ENCODE data around the gene SEMA5B.
A peak's percentile ranks its signal among the peaks of the same experiment; 100 is the strongest.

SEMA5B gene

DNA sequence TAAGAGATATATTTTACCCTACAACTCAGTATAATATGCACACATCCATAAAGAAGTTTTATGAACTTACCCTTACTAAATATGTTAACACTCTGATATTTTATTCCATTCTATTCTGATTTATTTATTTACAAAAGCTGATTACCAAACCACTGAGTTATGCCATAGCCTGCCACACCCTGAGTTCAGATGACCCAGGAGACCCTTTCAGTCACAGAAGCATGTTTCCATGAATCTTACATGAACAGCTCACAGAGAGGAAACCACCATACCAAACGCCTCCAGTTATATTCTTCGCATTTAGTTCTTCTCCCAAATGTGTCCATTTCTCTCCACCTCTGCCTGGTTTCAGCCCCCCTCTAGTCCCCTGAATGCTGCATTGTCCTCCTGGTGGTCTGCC lies 103.5 kb downstream of the SEMA5B start:
- no peak for DNase-seq (ENCODE audit: low spot score)

DNA sequence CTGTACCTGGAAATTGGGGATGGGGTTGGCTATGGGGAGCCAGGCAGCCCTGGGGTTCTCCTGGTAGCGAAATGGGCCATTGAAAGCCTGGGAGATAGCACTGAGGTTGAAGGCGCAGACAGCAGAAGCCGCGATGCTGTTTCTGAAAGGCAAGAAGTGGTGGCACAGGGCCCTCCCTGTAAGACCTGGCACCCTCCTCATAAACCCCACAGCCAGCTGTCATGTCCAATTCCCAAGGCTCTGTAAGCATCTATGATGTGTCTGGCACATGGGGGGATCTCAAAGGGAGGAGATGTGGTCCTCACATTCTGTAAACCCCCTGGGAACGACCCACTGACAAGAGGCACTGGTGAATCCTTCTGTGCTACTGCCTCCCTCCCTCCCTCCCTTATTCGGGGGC lies 104.0 kb downstream of the SEMA5B start:
- DNase-seq (ENCODE audit: low spot score) = no peak

DNA sequence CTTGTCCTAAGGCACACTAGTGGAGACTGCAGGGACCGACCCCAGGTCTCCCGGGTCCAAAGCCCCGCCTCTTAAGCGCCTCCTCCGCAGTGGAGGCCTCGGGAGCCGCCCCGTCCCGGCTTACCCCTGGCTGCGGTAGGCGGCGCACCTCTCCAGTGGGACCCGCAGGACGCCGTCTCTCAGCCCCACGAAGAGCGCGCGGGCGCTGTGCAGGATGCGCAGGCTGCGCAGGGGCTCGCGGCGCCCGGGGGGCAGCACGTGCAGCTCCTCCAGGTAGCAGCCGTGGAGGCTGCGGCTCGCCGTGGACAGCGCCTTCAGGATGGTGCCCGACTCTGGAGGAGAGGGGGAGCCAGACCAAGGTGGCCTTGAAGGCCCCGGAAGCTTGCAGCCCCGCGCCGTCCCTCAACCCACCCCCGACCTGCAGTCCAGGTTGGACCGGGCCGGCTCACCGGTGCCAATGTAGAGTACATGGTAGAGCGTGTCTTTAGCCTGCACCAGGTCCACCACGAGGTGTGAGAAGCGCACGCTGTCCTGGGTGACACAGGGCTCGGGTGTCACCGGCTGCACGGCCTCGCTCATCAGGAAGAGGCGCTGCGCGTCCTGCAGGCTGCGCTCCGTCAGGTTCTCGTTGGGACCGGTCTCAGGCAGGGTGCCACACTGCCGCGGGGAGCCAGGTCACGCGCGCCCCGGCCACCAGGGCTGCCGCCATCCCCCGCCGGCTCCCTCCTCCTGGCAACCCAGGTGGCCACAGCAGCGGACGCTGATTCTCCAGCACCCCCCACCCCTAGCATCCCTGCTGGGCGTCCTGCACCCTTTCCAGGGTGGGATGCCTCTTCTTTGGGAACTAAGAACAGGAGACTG lies 105.5 kb downstream of the SEMA5B start:
- no peak for DNase-seq (ENCODE audit: low spot score)

DNA sequence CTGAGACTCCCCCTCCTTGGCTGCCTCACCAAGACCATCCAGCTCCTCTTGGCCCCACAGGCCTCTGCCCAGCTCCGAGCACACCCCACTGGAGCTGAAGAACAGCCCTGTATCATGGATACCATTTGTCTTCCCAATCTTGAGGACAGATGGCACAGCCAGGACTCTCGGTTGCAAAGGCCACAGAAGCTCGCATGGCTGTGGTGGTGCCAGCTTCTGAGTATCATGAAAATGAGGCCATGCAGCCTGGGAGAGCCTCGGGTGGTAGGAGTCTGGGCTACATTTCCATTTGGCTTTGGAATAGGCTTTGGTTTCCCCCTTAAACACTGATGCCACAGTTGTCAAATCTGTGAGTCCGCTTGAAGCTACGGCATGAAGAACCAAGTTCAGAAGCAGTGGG lies 106.6 kb downstream of the SEMA5B start:
- no peak for DNase-seq (ENCODE audit: low spot score)

DNA sequence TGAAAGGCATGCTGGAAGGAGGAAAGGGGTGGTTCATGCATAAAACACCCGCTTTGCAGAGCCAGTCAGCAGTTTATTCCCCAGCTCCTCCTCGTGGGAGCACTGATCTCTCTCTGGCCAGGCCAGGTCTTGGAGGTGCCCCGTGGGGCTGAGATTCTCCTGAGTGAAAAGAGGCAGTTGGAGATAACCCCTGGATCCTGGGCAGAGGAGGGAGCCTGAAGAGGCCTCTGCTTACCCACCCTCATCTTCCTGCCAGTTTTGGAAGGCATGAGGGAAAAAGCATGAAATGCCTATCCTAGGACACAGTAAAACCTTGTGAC lies 108.3 kb downstream of the SEMA5B start:
- no peak for DNase-seq (ENCODE audit: low spot score)

DNA sequence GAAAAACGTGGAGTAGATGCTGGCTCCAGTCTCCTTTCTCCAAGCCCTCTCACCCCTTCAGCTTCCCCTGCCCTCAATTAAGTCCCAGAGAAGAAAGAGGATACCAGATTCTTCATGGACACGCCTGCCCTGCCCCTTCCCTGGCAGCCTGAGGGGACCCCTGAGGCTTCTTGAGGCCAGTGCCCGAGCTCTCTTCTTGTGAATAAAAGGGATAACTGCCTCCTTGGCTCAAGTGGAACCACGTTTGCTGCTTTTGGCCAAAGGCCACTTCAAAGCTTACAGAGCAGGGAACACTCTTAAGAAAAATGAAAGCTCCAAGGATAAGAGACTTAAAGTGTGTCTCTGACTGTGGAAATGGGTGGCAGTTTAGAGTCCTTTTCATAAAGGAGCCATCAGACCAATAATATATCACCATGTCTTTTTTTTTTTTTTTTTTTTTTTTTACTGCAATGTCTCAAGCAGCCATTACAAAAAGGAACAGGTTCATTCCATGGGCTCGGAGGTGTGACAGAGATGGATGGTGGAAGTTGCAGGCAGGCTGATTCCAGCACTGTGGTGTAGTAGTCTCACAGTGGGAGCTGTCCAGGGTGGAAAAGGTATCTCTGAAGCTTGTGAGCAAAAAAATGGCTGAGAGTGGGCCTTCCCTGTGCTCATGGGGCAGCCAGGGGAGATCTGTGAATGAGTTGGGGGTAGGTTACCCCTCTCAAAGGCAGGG lies 108.8 kb downstream of the SEMA5B start:
- DNase-seq (ENCODE audit: low spot score) = peak; percentile 48

DNA sequence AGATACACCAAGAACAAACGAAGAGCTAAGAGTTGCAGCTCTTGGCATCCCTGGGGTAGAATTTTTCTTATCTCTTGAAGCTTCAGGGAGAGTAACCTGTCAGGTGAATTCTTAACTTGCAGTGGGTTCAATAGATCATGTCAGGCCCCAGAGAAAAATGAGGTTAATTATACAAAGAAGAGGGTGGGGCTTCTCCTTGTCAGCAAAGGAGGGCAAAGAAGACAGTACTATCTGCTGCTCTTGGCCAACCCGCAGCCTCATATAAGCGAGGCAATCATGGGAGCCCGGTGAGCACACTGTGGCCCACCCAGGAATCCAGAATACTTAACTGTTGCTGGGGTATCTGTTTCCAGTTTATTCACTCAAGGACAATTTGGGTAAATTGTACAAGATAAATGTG lies 110.2 kb downstream of the SEMA5B start:
- DNase-seq (ENCODE audit: low spot score) = no peak

DNA sequence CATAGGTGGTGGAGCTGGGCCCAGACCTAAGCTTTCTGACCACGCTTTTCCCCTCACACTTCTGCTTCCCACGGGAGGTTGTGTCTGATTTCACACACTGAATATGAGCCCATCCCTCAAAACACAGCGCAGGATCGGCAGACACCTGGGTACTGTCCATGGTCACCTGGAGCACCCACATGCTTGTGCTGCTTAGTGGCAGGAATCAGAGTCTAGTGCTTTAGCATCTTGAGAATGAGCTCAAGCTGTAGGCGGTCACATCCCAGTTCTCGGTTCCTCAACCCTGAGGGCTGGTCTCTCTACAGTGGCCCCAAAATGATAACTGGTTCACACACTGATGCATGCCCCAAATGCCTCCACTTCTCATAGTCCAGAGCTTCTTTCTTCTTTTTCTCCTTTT lies 111.0 kb downstream of the SEMA5B start:
- DNase-seq (ENCODE audit: low spot score) = no peak

DNA sequence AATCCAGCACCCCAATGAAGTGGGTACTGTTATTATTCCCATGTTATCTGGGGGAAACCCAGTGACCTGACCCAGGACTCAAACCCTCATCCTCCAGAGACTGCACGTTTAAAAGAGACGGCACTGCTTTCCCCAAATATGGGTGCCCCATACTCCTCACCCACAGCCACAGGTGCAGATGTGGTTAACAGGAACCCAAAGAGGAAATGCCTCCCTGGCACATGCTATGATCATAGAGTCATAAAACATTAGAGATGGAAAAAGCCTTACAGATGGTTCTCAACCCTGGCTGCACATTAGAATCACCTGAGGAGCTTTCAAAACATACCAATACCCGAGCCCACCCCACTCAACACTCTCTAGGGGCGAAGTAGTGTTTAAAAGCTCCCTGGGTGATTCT lies 111.5 kb downstream of the SEMA5B start:
- no peak for DNase-seq (ENCODE audit: low spot score)

DNA sequence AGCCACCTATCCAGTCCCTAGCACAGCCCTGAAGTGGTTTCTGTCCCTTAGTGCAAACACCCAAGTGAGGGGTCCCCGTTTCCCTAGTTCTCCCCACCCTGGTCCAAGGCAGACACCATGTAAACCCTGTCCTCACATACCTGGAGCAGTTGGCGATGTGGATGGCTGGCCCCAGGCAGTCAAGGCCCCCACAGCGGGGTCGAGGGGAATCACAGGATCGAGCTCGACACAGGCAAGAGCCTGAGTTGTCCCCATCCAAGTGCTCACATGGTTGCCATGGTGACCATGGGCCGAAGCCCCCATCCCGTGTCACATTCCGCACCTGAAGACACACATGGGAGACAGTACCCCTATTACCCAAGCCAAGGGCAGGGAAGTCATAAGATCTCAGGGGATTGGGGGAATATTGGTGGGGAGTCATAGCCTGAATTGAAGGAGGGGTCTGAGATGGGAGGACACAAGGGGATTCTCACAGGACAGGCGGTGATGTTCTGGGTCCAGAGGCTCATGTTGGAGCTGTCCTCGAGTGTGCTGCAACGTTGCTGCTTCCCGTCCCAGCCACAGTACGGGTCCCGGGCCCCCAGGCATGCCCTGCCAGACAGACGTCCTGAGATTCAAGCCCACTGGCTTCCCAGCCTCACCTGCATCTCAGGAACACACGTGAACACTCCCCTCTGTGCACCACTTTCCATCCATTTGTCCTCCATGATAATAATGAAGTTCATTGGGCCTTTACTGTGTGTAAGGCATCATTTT lies 112.1 kb downstream of the SEMA5B start:
- no peak for DNase-seq (ENCODE audit: low spot score)

DNA sequence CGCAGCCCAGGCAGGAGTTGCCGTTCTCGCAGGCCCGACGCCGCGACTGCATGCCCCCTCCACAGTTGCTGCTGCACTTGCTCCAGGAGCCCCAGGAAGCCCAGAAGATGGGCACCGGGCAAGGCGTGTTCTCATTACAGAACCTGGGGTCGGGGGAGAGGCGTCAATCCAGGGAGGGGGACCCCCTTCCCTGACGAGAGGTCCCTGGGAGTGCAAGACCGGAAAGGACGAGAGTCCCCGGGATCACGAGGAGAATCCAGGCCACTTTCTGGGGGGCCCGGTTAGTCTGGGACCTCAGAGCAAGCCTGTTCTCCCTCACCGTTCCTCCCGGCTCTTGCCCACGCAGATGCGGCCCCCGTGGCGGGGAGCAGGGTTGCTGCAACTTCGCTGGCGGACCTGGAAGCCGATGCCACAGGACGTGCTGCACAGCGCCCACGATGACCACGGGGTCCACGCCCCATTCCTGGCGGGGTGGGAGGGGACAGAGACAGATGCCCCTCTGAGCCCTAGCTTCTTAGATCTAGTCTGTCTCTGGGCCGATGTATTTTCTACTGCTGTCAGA lies 113.9 kb downstream of the SEMA5B start:
- DNase-seq (ENCODE audit: low spot score) = peak; percentile 10

DNA sequence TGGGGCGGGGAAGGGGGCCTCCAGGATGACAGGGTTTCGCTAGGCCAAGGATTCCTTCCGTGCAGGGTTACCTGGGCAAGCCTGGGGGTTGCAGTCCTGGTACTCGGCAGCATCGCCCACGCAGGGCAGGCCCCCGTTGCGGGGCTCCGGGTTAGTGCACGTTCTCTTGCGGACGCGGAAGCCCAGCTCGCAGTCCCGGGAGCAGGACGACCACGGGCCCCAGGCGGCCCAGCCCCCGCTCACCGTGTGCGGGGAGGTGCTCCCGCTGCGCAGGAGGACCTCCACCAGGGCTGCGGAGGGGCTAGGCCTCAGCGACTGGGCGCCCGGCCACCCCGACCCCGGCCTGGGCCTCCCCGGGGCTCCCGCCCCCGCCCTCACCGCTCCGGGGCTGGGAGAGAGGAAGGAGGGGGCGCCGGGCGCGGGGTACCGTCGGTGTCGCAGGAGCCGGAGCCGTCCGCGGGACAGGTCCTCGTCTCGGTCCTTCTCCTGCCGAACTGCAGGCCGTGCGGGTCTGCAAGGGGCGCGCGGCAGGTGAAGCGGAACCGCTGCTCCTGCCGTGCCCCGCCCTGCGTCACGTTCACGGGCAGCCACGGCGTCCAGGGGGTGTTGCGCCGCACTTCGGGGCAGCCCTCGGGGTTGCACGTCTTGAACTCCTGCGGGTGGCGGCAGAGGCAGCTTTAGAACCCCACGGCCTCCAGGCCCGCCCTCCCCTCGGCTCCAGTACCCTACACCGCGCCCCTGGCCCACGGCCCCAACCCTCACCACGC lies 114.6 kb downstream of the SEMA5B start:
- no peak for DNase-seq (ENCODE audit: low spot score)

DNA sequence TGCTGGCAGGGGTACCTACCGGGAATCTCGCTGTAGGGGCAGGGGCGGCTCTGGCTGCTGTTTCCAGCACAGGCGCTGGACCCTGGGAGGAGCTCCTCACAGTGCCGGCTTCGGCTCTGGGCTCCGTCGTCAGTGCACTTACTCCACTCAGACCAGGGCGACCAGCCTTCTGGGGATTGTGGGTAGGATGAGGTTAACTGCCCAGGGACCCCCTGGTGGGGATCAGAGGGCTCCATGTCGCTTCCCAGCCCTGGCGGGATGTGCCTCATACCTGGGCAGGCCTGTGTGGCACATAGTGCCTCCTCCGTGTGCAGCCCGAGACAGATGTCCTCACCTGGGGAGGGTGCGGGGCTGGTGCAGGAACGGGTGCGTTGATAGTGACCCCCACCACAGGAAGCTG lies 115.7 kb downstream of the SEMA5B start:
- DNase-seq (ENCODE audit: low spot score) = no peak

DNA sequence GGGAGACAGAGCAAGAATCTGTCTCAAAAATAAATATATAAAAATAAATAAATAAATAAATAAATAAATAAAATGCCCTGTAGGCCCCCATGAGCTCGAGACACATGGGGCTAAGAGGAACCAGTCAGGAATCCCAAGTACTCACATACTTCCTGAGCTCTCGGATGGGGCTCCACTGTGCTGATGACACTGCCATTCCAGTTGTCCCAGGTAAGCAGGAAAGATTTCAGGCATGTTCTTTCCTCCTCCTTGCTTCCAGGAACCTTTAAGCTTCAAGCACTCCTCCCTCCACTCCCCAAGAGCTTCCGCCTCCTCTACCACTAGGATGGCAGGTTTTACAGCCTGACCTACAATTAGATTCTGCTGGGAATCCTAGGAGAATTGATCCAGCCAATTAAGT lies 119.3 kb downstream of the SEMA5B start:
- no peak for DNase-seq (ENCODE audit: low spot score)

DNA sequence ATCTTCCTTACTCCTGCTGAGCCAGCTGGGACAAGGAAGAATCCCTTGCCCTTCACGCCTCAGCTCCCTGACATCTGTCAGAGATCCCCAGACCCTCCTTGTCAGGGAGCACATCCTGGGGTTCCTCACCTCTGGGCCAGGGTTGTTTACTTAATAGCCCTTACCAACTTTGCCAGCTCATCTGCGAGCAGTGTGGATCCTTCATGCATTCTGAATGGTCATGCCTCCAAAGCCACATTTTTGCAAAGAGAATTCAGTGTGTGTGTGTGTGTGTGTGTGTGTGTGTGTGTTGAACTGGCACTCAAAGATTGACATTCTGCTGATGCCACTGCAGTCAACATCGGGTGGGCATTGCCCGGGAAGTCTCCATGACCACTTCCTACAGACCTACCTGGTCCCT lies 120.1 kb downstream of the SEMA5B start:
- no peak for DNase-seq (ENCODE audit: low spot score)

DNA sequence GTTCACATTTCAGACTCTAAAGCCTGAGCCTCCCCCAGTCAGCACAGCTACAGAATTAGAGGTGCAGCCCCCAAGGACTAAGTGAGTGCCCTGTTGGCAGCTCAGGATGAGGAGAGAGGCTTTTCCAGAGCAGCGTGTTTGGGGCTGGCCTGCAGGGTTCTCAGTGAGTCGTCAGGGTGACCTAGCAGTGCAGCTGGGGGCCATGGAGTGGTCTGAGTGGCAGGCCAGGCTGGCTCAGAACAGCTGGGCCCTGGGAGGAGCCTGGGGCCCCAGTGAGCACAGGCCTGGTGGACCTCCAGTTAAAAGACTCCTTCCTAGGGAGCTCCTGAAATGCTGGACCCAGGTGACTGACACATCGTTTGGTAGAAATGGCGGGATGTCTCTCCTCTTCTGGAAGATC lies 124.4 kb downstream of the SEMA5B start:
- no peak for DNase-seq (ENCODE audit: low spot score)

DNA sequence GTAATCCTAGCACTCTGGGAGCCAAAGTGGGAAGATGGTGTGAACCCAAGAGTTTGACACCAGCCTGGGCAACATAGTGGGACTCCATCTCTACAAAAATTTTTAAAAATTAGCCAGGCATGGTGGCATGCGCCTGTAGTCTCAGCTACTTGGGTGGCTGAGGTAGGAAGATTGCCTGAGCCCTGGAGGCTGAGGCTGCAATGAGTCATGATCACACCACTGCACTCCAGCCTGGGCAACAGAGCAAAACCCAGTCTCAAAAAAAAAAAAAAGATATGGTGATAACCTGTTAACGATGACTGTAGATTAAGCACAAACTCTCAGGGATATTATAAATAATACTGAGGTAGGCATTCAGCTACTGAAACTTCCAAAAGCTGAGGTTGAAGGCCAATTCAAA lies 125.2 kb downstream of the SEMA5B start:
- DNase-seq (ENCODE audit: low spot score) = no peak

DNA sequence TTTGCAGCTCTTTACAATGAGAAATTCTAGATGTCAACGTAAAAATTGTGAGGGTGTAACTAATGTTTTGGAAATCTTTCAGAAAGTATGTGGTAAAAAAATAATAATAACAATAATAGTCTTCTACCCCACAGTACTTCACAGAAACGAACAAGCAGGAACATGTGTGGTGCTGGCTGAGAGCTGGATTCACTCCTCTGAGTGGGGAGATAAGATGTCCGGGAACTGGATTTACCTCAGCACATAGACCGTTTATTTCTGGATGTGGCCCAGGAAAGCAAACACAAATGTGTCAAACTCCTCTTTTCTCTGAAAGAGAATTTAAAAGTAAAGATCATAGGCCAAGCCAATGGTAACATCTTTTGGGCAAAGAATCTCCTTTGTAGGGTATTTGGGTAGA lies 129.3 kb downstream of the SEMA5B start:
- no peak for DNase-seq (ENCODE audit: low spot score)

DNA sequence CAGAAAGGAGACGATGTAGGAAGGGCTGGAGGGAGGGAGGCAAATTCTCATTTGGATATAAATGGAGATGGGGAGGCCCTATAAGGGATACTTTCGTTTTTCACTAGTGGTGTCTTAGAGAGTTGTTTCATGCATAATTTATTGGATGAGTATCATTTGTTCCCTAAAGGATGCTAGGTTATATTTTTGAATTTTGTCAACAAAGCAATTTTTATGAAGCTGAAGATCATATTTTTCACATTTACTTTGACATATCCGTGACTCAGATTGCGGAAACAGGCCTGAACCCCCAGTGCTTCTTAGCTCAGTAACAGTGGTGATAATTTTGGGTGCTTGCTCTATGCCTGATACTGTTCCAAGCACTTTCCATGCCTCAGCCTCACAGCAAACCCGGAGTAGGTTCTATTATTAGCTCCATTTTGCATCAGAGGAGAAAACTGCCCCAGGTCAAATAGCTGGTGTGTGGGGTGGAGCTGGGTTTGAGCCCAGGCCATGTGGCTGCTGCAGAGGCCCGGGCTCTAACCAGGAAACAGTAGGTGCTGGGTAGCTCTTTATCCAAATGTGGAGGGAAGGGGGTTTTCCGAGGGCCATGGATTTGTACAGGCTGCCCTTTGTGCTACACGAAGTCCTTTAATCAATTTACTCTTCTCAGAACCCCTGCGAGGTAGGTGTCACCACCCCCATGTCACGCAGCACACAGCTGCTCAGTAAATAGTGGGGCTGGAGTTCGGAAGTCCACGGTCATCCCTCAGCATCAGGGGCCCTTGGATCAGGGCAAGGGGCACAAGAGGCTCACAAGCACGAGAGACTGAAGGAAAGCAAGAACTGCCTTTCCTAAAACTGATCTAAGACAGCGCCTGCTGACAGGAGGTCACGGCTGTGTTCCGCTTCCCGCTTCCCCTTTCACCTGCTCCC lies 133.6 kb downstream of the SEMA5B start:
- peak; percentile 9 for DNase-seq (ENCODE audit: low spot score)

DNA sequence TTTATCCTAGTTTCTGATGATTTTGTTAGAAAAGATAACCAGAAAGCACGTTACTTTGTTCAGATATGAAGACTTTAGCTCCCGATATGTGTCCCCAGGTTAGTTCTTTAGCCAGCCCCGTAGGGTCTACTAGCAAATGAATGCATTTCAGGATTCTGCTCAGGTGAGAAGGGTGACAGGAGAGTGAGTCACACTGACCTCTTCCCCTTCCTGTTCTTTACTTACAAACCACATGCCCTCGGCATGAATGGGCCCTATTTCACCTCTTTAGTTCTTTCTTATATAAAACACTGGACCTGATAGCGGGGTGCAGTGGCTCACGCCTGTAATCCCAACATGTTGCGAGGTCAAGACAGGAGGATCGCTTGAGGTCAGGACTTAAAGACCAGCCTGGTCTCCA lies 134.3 kb downstream of the SEMA5B start:
- DNase-seq (ENCODE audit: low spot score) = no peak
